ENCODE data around the gene FBXW7. TPM values are rescaled to one million over a fixed set of nuclear protein-coding genes. Genes with fewer than 3 reads are reported as not detected.

Gene FBXW7
- total RNA-seq, 1 experiment from 2014 or later: 33.5 TPM

DNA sequence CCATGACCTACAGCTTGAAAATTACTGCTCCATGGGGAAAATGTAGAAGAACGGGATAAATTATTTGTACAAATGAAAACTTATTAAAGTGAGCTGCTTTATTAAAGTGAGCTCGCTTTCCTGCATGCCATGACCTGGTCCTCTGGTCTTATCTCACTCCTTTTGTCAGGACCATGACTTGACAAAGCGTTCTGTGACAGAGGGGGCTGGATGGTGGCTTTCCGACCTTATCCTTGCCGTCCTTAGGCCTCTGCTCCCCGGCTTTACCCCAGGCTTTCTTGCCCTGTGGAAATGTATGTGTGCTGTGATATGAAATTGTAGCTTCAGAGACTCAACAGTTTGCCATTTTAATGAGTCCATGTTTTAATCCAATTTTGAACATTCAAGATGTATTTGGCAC, 44.0 kb upstream of the FBXW7 start:
- Histone ChIP-seq H3K27ac (ENCODE audit: low read depth, low read length, poor library complexity, severe bottlenecking) (no peak overlapping the region), H3K9me3 (ENCODE audit: low read depth, low read length, poor library complexity, severe bottlenecking) (no peaks in the 10 kb centered on the region), H3K27me3 (replicated peaks; ENCODE audit: insufficient read depth, low read depth, low read length, poor library complexity) (no peaks in the 10 kb centered on the region), H3K4me1 (ENCODE audit: insufficient read depth, low read length, poor library complexity, severe bottlenecking) (no peaks in the 10 kb centered on the region), H3K36me3 (ENCODE audit: insufficient read depth, low read length, poor library complexity, severe bottlenecking) (no peaks in the 10 kb centered on the region), H3K4me3 (ENCODE audit: low read depth, low read length, poor library complexity, severe bottlenecking) (no peak overlapping the region)
- ChIA-PET POLR2A (ENCODE audit: low non-redundant PET) (no interaction called here), CTCF (no interaction called here)
- no TSS peak for BruUV-seq (replicated peaks)
- DNase-seq (ENCODE audit: low spot score): no peak
- intact Hi-C loops (cut with micrococcal nuclease; ENCODE audit: unreplicated experiment): no loop called here
- TF ChIP-seq, protein P1, sequence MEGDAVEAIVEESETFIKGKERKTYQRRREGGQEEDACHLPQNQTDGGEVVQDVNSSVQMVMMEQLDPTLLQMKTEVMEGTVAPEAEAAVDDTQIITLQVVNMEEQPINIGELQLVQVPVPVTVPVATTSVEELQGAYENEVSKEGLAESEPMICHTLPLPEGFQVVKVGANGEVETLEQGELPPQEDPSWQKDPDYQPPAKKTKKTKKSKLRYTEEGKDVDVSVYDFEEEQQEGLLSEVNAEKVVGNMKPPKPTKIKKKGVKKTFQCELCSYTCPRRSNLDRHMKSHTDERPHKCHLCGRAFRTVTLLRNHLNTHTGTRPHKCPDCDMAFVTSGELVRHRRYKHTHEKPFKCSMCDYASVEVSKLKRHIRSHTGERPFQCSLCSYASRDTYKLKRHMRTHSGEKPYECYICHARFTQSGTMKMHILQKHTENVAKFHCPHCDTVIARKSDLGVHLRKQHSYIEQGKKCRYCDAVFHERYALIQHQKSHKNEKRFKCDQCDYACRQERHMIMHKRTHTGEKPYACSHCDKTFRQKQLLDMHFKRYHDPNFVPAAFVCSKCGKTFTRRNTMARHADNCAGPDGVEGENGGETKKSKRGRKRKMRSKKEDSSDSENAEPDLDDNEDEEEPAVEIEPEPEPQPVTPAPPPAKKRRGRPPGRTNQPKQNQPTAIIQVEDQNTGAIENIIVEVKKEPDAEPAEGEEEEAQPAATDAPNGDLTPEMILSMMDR (conservative IDR thresholded peaks at IDR 0.05; ENCODE audit: low read depth, low read length): no peak
- TF ChIP-seq EZH2 (IDR thresholded peaks at IDR 0.05; ENCODE audit: borderline replicate concordance, low read depth, low read length, poor library complexity, severe bottlenecking): no peak

DNA sequence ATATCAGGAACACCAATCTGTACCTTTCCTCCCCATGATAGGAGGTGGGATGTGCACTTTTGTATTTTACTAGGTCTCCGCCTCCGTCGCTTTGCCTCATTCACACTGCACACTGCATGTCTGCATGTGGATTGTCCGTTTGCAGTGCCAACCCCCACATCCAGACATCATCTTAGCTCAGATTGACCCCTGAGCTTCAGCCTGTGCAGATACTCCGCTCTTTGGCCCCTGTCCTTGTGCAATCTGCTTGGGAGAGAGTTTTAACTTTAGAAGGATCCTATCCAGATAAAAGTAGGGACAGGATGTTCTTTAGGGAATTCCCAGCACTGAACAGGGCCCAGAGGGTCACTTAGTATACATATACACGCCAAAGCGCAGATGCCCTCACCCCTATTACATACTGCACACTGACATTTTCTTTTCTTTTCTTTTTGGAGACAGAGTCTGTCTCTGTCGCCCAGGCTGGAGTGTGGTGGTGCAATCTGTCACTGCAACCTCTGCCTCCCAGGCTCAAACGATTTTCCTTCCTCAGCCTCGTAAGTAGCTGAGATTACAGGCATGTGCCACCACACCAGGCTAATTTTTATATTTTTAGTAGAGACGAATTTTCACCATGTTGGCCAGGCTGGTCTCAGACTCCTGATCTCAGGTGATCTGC, 43.3 kb upstream of the FBXW7 start:
- H3K4me3 ChIP-seq (ENCODE audit: low read depth, low read length, poor library complexity, severe bottlenecking): no peak overlapping the region
- no peaks in the 10 kb centered on the region for H3K36me3 ChIP-seq (ENCODE audit: insufficient read depth, low read length, poor library complexity, severe bottlenecking)
- H3K27ac ChIP-seq (ENCODE audit: low read depth, low read length, poor library complexity, severe bottlenecking): no peak overlapping the region
- TF ChIP-seq EZH2 (IDR thresholded peaks at IDR 0.05; ENCODE audit: borderline replicate concordance, low read depth, low read length, poor library complexity, severe bottlenecking): no peak
- TF ChIP-seq, protein P1 (conservative IDR thresholded peaks at IDR 0.05; ENCODE audit: low read depth, low read length): no peak
- BruUV-seq (replicated peaks): no TSS peak
- ChIA-PET CTCF (no interaction called here), POLR2A (ENCODE audit: low non-redundant PET) (no interaction called here)
- no peaks in the 10 kb centered on the region for H3K27me3 ChIP-seq (replicated peaks; ENCODE audit: insufficient read depth, low read depth, low read length, poor library complexity)
- intact Hi-C loops (cut with micrococcal nuclease; ENCODE audit: unreplicated experiment): no loop called here
- H3K9me3 ChIP-seq (ENCODE audit: low read depth, low read length, poor library complexity, severe bottlenecking): no peaks in the 10 kb centered on the region
- H3K4me1 ChIP-seq (ENCODE audit: insufficient read depth, low read length, poor library complexity, severe bottlenecking): no peaks in the 10 kb centered on the region
- DNase-seq (ENCODE audit: low spot score): no peak

DNA sequence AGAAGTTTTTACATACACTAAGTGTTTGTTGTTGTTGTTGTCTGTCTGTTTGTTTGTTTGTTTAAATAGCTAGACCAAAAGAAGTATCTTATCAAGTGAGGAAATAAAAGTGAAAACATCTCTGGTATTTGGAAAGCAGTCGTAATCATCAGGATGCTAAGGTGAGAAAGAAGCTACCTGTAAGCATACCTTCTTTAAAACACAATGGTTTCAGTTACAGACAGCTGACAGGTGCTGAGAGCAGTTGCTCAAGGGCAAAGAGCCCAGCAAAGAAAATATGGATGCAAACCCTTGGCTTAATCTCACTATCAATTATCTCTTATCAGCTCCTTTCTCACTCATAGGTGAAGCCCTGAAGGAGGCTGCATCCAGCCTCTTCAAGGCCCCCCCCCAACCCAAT, 42.8 kb upstream of the FBXW7 start:
- H3K36me3 ChIP-seq (ENCODE audit: insufficient read depth, low read length, poor library complexity, severe bottlenecking): no peaks in the 10 kb centered on the region
- ChIA-PET POLR2A (ENCODE audit: low non-redundant PET) (no interaction called here), CTCF (no interaction called here)
- H3K9me3 ChIP-seq (ENCODE audit: low read depth, low read length, poor library complexity, severe bottlenecking): no peaks in the 10 kb centered on the region
- H3K4me1 ChIP-seq (ENCODE audit: insufficient read depth, low read length, poor library complexity, severe bottlenecking): no peaks in the 10 kb centered on the region
- BruUV-seq (replicated peaks): no TSS peak
- TF ChIP-seq EZH2 (IDR thresholded peaks at IDR 0.05; ENCODE audit: borderline replicate concordance, low read depth, low read length, poor library complexity, severe bottlenecking): no peak
- TF ChIP-seq, protein P1 (conservative IDR thresholded peaks at IDR 0.05; ENCODE audit: low read depth, low read length): no peak
- no peak overlapping the region for H3K4me3 ChIP-seq (ENCODE audit: low read depth, low read length, poor library complexity, severe bottlenecking)
- no peak overlapping the region for H3K27ac ChIP-seq (ENCODE audit: low read depth, low read length, poor library complexity, severe bottlenecking)
- intact Hi-C loops (cut with micrococcal nuclease; ENCODE audit: unreplicated experiment): no loop called here
- no peak for DNase-seq (ENCODE audit: low spot score)
- no peaks in the 10 kb centered on the region for H3K27me3 ChIP-seq (replicated peaks; ENCODE audit: insufficient read depth, low read depth, low read length, poor library complexity)
